ENCODE results near the gene ASIC4. TPM values are rescaled to one million over a fixed set of nuclear protein-coding genes. Genes with fewer than 3 reads are reported as not detected.

ASIC4 gene
- total and polyA plus RNA-seq, 9 of the 15 experiments (the other 6 are each of a cell fraction or from before 2014, with no cell fraction given) = 0.07 to 19.2 (median 4.8) TPM

GRCh38 chr2:219553168-219553417, 38.8 kb downstream of the ASIC4 start (continued):
- TF ChIP-seq ARID4B (CRISPR knock-in tag; IDR thresholded peaks at IDR 0.05) (no peak), MLX (CRISPR knock-in tag; conservative IDR thresholded peaks at IDR 0.05) (no peak), HOXB6 (CRISPR knock-in tag; IDR thresholded peaks at IDR 0.05; ENCODE audit: borderline replicate concordance) (no peak), FOXO4 (CRISPR knock-in tag; IDR thresholded peaks at IDR 0.05) (no peak), MAFF (IDR thresholded peaks at IDR 0.05; ENCODE audit: low read length) (no peak)

Measured in K562 (cell line).